GM19372 (cell line): ENCODE data around the gene RFC3.
"Not testable (repeated sequence)": the region's sequence is repeated elsewhere in the genome, so short reads cannot be mapped to it uniquely, and the experiment has no call there.

Source experiments
- ATAC-seq: cut with Tn5 transposase; IDR thresholded peaks from one replicate; pipeline ENCODE4 v1.9.1; 2021; ENCODE audit warnings: mild to moderate bottlenecking, low read depth, moderate library complexity; ENCODE audit not compliant: unreplicated experiment

Gene RFC3, protein sequence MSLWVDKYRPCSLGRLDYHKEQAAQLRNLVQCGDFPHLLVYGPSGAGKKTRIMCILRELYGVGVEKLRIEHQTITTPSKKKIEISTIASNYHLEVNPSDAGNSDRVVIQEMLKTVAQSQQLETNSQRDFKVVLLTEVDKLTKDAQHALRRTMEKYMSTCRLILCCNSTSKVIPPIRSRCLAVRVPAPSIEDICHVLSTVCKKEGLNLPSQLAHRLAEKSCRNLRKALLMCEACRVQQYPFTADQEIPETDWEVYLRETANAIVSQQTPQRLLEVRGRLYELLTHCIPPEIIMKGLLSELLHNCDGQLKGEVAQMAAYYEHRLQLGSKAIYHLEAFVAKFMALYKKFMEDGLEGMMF

DNA sequence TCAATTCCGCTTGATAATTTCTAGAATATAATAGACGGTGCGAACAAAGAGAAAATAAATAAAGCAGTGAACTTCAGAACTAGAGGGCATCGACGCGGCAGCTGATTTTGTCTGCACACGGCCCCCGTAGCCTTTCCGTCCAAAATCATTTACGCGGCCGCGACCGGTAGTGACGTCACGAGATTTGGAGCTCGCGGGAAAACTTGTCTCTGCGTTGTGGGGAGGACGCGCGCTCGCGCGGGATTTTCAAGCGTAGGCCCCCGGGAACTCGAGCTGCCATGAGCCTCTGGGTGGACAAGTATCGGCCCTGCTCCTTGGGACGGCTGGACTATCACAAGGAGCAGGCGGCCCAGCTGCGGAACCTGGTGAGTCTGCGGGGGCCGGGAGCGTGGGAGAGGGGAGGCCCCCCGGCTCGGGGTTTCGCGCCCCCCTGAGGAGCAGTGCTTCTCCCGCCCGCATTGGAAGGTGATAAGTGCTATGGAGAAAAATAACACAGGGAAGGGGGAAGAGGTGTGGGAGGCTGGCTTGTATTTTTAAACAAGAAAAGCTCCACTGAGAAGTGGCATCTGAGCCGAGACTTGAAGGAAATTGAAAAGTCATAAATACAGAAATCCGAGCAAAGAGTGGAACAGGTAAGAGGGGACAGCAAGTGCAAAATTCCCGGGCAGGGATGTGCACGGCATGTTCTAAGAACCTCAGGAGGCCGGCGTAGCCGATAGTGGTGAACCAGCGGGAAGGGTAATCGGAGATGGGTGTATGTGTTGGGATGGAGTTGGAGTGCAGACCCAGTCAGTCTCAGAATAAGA is at the start of gene RFC3:
Gene RFC3 (plus strand): TSS at position 249 of the 806 bp plus-strand sequence. CDS start 30 bp downstream, at position 279.
- peak; percentile 98 for ATAC-seq

DNA sequence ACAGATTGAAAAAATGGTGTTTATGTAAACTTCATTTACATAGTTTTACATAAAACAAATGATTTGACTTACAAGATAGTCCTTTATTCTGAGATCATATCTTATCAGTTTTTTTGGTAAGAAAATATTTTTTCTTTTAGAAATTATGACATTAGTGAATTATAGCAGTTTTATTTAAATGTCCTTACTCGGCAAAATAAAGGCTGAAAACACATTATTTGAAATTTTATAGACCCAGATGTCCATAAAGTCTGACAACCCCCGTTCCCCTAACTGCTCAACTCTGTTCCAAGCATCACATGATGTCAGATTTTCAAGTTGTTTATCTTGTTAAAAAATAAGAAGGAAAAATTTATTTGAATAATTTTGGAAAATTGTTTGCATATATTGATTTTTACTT is 46.7 kb upstream of the RFC3 start:
- no peak for ATAC-seq

DNA sequence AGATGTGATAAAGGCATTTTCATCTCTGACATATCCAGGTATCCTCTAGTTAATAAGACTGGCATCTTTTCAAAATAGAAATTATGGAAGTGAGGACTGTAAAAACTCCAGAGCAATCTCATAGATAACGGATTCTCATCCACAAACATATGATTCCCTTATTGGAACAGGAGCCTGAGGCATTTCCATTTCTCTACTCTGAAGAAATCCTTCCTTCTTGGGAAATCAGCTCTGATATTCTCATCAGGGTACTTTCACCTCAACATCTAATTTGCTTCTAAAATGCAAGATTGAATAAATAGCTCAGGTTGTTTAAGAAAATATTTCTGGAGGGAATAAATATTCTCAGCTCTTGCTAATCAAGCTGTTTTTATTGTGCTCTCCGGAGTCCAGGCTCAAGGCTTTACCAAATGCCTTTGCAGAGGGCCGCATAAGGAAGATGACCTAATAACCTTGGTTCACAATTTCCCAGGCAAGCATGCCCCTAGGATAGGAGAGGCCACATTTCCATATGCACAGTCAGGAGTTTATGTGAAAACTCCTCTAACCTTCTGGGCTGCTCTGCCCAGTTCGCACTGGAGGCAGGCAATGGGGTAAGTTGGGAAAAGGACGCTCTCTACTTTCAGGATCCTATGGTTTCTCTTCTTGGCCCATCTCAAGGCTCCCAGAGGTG is 44.0 kb upstream of the RFC3 start:
- no peak for ATAC-seq

DNA sequence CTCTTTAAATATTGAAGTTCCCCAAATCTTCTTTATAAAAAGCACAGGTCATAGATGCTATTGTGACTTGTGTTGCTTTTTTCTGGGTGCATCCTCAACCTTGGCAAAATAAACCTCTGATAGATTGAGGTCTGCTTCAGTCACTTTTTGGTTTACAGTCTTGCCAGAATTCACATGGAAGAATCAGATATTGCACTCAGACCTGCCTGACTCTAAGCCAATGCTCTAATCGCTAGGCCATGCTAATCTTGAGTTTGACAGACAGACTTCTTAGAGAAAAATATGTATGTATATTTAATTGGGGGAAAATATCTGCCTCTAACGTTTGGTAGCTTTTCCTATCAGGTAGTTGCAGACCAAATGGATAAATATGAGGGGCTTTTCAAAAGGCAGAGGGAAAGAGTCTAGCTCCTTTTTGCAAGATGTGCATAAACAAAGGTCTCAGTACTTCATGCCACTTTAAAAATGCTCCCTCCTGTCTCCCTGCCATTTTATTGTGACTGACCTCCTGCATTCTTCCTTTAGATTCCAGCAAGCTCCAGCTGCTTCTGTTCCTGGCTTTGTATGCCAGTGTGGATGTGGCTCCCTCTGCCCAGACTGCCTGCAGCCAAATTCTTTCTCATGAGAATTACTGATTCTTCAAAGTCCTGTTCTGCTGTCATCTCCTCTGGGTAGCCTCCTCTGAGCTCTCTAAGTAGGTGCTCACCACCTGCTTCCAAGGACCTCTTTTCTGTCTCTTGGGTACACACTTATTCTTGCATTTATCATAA is 42.4 kb upstream of the RFC3 start:
- no peak for ATAC-seq

DNA sequence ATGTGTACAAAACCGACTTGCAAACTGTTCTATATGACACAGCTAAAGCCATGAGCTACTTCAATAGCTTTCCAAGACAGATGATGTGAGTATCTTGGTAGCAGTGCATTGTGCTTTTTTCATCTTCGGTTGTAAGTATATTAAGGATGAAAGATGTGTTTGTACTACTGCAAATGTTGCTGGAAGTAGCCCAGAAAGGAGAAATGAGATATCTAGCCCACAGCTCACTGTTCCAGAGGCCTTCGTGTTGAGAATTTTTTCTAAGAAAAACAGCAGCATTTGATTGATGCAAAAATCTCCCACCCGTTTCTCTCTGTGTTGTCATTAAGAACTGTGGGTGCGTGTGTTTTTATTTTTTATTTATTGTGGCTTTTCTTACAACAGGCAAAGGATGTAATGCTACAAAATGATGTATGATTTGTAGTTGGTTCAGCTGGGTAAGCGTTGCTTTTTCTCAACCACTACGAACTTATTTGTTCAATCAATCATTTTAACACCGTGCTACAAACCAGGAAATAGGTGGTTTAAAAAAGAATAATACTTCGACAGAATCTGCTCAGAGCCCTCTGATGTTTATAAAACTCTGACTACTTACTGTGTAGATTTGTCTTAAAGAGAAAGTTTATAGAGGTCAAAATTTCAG is 41.6 kb upstream of the RFC3 start:
- no peak for ATAC-seq

DNA sequence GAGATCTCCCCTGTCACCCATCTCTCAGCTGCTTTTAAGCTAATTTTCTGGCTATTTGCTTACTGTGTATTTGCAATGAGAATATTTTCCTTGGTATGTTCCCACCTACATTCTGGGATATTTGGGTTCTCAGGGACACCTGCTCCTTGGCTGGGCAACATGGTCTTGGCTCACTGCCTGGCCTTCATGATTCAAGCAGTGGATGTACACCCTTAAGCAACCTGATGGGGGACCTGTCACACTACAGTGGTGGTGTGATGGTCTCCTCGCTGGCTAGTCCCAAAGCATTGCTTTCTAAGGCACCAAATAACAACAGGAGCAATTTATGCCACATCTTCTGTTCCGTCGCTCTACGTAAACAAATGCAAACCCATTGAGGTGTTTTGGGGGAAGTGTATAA is 35.3 kb upstream of the RFC3 start:
- ATAC-seq: no peak

DNA sequence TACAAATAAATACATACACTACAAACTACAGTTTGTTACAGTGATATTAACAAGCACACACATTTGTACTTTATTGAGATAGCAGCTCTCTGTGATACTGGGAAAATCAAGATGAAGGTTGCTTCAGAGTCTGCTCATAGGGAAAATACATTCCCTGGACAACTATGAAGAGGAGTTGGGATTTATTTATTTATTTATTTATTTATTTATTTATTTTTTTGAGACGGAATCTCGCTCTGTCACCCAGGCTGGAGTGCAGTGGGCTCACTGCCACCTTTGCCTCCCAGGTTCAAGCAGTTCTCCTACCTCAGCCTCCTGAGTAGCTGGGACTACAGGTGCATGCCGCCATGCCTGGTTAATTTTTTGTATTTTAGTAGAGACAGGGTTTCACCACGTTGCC is 34.7 kb upstream of the RFC3 start:
- not testable (repeated sequence) for ATAC-seq

DNA sequence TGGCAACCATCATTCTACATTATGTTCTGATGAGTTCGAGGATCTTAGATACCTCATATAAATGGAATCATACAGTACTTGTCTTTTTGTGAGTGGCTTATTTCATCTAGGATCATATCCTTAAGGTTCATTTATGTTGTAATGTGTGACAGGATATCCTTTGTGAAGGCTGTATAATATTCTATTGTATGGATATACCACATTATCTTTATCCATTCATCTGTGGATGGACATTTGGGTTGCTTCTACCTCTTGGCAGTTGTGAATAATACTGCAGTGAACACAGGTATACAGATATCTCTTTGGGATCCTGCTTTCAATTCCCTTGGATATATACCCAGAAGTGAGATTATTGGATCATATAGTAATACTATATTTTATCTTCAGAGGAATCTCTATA is 33.2 kb upstream of the RFC3 start:
- ATAC-seq: no peak

DNA sequence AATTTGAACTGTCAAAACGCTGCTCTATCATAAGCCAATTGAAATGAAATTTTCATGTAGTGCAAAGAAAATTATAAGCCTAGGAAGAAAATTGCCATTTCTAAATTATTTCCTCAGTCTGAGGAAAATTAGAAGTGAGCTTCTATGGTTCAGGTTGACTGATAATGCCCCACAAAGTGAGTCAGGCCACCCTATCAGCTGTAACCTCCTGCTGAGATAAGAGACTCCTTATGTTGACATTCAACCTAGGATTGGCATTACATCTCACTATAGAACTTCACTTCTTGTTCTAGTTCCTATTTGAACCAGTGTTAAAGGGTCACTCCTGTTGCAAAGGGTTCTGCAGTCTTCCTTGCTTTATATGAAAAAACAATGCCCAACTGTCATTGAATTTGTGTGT is 32.6 kb upstream of the RFC3 start:
- no peak for ATAC-seq

DNA sequence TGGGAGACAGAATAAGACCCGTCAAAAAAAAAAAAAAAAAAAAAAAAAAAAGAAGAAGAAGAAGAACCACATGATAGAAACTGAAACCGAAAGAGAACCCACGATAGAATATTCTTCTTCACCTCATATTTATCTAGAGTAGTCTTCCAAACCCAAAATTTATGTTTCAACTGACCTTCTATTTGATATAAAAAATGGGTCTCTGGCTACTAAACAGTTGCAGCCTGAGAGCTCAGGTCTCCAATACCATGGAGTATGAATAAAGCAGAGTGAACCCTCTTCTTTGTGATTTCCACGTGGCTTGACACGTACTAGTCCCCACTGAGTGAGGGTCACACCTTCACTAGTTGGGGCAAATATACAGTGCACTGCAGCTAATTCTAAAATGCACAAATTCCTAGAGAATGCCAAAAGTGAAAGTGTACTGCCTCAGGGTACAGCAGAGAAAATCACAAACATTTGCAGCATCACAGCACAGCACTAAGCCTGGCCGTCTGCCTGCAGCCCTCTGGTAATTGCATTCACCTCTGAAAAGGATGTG is 30.8 kb upstream of the RFC3 start:
- no peak for ATAC-seq

DNA sequence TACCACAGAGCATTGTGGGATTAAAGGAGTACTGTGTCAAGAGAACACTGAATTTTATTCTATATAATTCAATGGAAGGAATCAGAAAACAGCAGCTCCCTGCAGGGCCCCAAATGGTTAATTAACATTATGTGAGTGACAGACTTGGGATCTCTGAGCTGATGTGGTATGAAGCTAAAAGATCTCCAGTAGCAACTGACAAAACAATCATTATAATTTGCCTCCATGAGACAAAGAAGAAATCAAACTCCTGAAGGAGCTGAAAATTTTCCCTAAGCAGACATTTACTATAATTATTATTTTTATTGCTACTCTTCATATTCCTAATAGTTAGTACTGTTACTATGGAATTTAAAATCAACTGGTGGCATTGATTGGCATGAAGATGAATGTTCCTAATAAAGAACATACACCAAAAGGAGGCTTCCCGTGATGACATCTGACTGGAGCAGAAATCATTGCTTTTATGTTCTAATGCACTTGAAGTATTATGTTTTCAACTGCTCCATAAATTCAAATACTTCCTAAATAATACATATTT is 28.8 kb upstream of the RFC3 start:
- no peak for ATAC-seq

DNA sequence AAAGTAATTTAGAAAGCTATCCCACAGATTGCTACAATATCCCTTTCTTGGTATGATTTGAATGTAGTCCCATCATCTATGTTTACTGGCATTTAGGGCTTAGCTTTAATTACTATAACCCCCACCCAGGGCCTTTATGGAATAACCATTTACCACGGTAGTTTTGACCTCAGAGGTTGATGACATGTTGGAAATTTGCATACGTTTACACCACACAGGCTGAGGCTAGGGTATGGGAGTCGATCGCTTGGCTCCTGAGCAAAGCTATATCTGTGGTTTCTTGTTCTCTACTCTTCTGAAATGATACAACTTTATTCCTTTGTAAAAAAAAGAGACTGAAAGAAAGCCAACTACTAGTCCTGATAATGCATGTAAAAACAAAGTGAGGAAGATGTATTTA is 28.2 kb upstream of the RFC3 start:
- ATAC-seq: no peak

DNA sequence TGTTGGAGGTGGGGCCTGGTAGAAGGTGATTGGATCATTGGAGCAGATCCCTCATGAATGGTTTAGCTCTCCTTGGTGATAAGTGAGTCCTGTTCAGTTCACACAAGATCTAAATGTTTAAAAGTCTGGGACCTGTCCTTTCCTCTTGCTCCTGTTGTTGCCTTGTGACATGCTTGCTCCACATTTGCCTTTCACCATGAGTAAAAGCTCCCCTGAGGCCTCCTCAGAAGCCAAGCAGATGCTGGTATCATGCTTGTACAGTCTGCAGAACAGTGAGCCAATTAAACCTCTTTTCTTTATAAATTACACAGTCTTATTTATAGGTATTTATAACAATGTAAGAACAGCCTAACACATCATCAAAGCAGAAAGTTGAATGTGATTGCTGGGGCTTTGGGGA is 24.2 kb upstream of the RFC3 start:
- no peak for ATAC-seq

DNA sequence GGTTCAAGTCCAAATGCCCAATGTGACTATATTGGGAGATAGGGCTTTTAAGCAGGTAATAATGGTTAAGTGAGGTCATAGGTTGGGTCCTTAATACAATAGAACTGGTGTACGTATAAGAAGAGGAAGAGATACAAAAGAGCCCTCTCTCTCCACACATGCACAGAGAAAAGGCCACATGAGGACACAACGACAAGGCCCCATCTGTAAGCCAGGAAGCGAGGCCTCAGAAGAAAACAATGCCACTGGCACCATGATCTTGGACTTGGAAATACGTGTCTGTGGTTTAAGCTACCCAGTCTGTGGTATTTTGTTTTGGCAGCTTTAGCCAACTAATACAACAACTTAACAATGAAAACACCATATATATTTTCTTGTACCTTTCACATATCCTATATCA is 23.4 kb upstream of the RFC3 start:
- ATAC-seq: no peak

DNA sequence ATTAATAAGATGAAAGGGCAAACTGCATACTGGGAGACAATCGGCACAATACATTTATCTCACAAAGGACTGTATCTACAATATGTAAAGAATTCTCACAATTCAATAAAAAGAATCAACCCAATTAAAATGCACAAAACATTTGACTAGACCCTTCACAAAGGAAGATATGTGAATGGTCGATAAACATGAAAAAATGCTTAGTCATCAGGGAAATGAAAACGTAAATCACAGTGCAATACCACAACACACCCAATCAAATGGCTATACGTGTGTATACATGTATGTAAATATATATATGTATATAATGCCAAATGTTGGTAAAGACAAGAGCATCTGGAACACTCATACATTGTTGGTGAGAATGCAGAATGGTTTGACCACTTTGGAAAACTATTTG is 21.9 kb upstream of the RFC3 start:
- no peak for ATAC-seq

DNA sequence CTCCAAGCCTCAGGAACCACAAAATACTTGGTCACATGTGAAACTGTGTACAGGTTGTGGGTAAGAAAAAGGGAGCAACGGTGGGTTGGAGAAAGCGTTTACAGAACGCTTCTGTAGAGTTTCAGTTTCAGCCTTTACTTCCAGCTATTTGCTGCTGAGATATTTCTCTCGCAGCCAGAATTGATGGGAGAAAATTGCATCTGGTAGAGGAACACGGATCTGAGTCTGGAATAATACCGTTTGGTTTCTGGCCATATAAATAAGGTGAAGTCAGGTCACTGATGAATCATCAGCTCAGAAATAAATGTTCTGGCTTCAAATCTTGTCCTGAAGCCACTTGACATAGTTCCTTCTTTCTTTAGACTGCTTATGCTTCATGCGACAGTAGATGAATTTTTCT is 20.3 kb upstream of the RFC3 start:
- ATAC-seq: no peak

DNA sequence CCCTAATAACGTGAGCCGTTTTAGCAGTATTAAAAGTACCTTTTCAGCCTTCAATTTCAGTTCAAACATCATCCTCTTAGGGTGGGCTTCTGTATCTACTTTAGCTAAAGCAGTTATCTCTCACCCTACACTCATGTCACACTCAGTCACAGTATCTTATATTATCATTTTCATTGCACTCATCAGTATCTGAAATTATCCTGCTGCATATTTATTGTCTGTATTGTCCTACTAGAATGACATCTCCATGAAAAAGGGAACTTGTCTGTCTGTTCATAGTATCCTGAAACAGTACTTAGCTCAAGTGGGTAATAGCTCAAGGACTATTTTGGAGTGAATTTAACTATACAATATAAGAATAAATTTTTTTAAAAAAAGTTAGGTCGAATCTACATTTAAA is 19.9 kb upstream of the RFC3 start:
- ATAC-seq: no peak

DNA sequence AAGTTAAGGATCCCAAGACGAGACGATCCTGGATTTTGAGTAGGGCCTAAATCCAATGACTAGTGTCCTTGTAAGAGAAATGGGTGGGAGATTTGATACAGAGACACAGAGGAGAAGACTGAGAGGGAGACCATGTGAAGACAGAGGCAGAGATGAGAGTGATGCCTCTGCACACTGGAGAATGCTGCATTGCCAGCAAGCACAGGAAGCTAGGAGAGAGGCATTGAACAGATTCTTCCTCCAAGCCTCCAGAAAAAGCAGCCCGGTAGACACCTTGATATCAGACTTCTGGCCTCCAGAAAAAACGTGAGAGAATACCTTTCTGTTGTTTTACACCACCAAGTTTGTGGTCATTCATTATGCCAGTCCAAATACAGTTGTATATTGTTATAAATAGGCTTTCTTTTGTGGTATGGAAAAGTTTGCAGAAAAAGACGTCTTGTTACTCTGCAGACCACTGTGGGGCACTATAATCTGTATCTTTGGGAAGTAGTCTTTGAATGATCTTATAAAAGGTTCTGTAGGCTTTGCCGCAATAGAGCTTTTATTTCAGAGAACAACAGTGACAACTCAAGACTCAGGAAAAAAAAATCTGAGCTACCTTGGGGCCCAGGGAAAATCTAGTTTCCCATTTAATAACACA is 17.9 kb upstream of the RFC3 start:
- ATAC-seq: no peak

DNA sequence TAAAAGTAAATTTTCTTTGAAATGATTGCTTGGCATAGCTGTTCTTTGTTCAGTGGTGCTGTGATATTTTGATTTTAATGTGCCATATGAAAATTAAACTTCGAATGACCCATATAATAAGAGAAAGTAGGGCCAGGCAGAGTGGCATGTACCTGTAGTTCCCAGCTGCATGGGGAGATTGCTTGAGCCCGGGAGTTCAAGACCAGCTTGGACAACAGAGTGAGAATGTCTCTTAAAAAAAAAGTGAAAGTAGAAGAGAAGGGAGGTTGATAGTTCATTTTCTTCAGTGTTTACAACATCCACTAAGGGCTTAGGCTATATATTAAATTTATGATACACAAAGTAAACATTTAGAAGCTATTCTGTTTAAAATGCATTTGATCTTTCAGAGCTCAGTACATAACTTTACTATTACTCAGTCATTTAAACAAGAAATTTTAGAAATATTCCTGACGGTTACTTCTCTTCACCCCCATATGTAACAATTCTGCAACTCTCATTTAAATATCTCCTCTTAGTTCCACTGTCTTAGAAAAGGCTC is 17.2 kb upstream of the RFC3 start:
- ATAC-seq: no peak
